Neural cell (in vitro differentiated cells): ENCODE data around the gene SRRM5. TPM values are rescaled to one million over a fixed set of nuclear protein-coding genes. Genes with fewer than 3 reads are reported as not detected.
A peak's percentile ranks its signal among the peaks of the same experiment; 100 is the strongest.

Source experiments
- H2AFZ ChIP-seq: fragments of 200-600, 300-800 bp; sonication (generic), shearing (Covaris generic); 2 replicates; pipeline ENCODE4 v1.6.0; 2014; ENCODE audit warnings: low read depth, mild to moderate bottlenecking, antibody characterized with exemption, low read length, moderate library complexity
- H3F3A ChIP-seq: fragments of 200-600 bp; shearing (Covaris generic); 2 replicates; pipeline ENCODE4 v1.6.1; 2016; ENCODE audit warnings: mild to moderate bottlenecking, moderate library complexity, mixed read lengths, antibody characterized with exemption, low read length; ENCODE audit not compliant: insufficient read depth, poor library complexity, severe bottlenecking
- H3K27ac ChIP-seq: fragments of 200-600, 300-800 bp; sonication (generic), shearing (Covaris generic); 2 replicates; pipeline ENCODE4 v1.5.1; 2014; ENCODE audit warnings: mild to moderate bottlenecking, low read length, moderate library complexity
- H3K27me3 ChIP-seq: fragments of 300-800, 200-600 bp; sonication (generic), shearing (Covaris generic); 2 replicates; pipeline ENCODE4 v1.6.0; 2014; ENCODE audit warnings: mild to moderate bottlenecking, low read depth, low read length, moderate library complexity; ENCODE audit not compliant: insufficient read depth
- H3K36me3 ChIP-seq: fragments of 300-800, 200-600 bp; sonication (generic), shearing (Covaris generic); 2 replicates; pipeline ENCODE4 v1.5.1; 2014; ENCODE audit warnings: mild to moderate bottlenecking, antibody characterized with exemption, low read length, moderate library complexity; ENCODE audit not compliant: insufficient read depth
- H3K4me2 ChIP-seq: fragments of 300-800, 200-600 bp; sonication (generic), shearing (Covaris generic); 2 replicates; pipeline ENCODE4 v1.6.0; 2014; ENCODE audit warnings: mild to moderate bottlenecking, low read length
- H3K4me3 ChIP-seq: fragments of 300-800, 200-600 bp; sonication (generic), shearing (Covaris generic); 2 replicates; pipeline ENCODE4 v1.5.1; 2014; ENCODE audit warnings: mild to moderate bottlenecking, low read length, moderate library complexity
- H3K79me2 ChIP-seq: fragments of 200-600 bp; shearing (Covaris generic); replicated peaks from 2 replicates; pipeline ENCODE4 v1.6.0; 2014; ENCODE audit warnings: mild to moderate bottlenecking, low read length, moderate library complexity; ENCODE audit not compliant: insufficient read depth
- H3K9ac ChIP-seq: fragments of 300-800, 200-600 bp; sonication (generic), shearing (Covaris generic); 2 replicates; pipeline ENCODE4 v1.6.1; 2016; ENCODE audit warnings: mild to moderate bottlenecking, low read length, mixed read lengths
- H3K9me2 ChIP-seq: fragments of 200-600 bp; shearing (Covaris generic); 2 replicates; pipeline ENCODE4 v1.6.1; 2016; ENCODE audit warnings: mild to moderate bottlenecking, low read length, mixed read lengths; ENCODE audit not compliant: insufficient read depth
- H3K9me3 ChIP-seq: fragments of 200-600, 300-800 bp; sonication (generic), shearing (Covaris generic); 2 replicates; pipeline ENCODE4 v1.6.1; 2016; ENCODE audit warnings: mild to moderate bottlenecking, mixed run types, low read length, moderate library complexity, mixed read lengths
- H4K20me1 ChIP-seq: fragments of 200-600 bp; shearing (Covaris generic); 2 replicates; pipeline ENCODE4 v1.6.1; 2016; ENCODE audit warnings: mild to moderate bottlenecking, mixed run types; ENCODE audit not compliant: insufficient read depth
- EP300 ChIP-seq: fragments of 450-650 bp; conservative IDR thresholded peaks from 2 replicates; pipeline ENCODE4 v1.6.1; 2014; ENCODE audit warnings: antibody characterized with exemption, mild to moderate bottlenecking, moderate library complexity; ENCODE audit not compliant: poor library complexity, severe bottlenecking
- EZH2 ChIP-seq: fragments of 200-600, 300-800 bp; shearing (Covaris generic), sonication (generic); IDR thresholded peaks from 2 replicates; pipeline ENCODE4 v1.6.1; 2014; ENCODE audit warnings: antibody characterized with exemption, low read length, borderline replicate concordance, mild to moderate bottlenecking; ENCODE audit not compliant: insufficient read depth, poor library complexity, severe bottlenecking
- MXI1 ChIP-seq: fragments of 450-650 bp; conservative IDR thresholded peaks from 2 replicates; pipeline ENCODE4 v1.6.1; 2014; ENCODE audit warnings: antibody characterized with exemption, mild to moderate bottlenecking; ENCODE audit not compliant: poor library complexity, severe bottlenecking
- POLR2AphosphoS5 ChIP-seq: IDR thresholded peaks from 2 replicates; pipeline ENCODE4 v1.6.1; 2012
- RAD21 ChIP-seq: fragments of 450-650 bp; conservative IDR thresholded peaks from 2 replicates; pipeline ENCODE4 v1.6.1; 2014; ENCODE audit warnings: antibody characterized with exemption, mild to moderate bottlenecking, moderate library complexity
- SMC3 ChIP-seq: fragments of 450-650 bp; conservative IDR thresholded peaks from 2 replicates; pipeline ENCODE4 v1.6.1; 2014; ENCODE audit warnings: antibody characterized with exemption, mild to moderate bottlenecking, moderate library complexity; ENCODE audit not compliant: poor library complexity
- TAF1 ChIP-seq: IDR thresholded peaks from 2 replicates; pipeline ENCODE4 v1.6.1; 2012; ENCODE audit warnings: low read depth
- polyA plus RNA-seq: library from polyadenylated mRNA; depleted of rRNA; stranded (reverse); fragments of >200 nt; gene quantifications from 2 replicates; pipeline ENCODE4 v1.2.3, GENCODE V29; 2014
- TF ChIP-seq, protein P1 (sequence below): fragments of 450-650 bp; IDR thresholded peaks from 2 replicates; pipeline ENCODE4 v1.5.1; 2014; ENCODE audit warnings: antibody characterized with exemption, mild to moderate bottlenecking, moderate library complexity; ENCODE audit not compliant: poor library complexity, severe bottlenecking
- TF ChIP-seq, protein P2 (sequence below): IDR thresholded peaks from 2 replicates; pipeline ENCODE4 v1.6.1; 2012; ENCODE audit warnings: borderline replicate concordance

The SRRM5 gene
- polyA plus RNA-seq, 1 donor from 2014 or later = not detected

DNA sequence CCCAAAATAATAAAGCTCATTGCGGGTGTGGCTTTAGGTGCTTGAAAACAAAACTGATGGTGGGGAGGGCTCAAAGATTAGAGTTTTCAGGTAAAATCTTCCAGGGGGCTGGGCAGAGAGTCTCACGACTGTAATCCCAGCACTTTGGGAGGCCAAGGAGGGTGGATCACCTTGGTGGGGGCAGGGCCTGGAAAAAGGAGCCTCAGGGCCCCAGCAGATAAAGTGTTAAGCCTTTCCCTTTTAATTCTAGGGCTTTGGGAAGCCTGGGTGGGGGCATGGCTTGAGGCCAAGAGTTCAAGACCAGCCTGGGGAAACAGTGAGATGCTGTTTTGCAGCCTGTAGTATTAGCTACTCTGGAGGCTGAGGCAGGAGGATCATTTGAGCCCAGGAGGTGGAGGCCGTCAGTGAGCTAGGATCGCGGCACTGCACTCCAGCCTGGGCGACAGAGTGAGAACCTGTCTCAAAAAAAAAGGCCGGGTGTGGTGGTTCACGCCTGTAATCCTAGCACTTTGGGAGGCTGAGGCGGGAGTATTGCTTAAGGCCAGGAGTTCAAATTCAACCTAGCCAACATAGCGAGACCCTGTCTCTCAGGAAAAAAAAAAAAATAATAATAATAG, 17.7 kb upstream of the SRRM5 start:
- Histone ChIP-seq H3K4me2 (peak overlapping the region; percentile 78), H3K27me3 (no peaks in the 10 kb centered on the region), H3F3A (no peaks in the 10 kb centered on the region), H2AFZ (no peak overlapping the region), H3K79me2 (peaks cover 42% of the 10 kb centered on the region), H3K9me3 (no peaks in the 10 kb centered on the region), H3K4me3 (peak overlapping the region; percentile 99), H3K9ac (peak overlapping the region; percentile 99), H3K36me3 (no peaks in the 10 kb centered on the region), H4K20me1 (peaks cover 4% of the 10 kb centered on the region), H3K9me2 (no peaks in the 10 kb centered on the region), H3K27ac (peak overlapping the region; percentile 99)
- TF ChIP-seq SMC3 = no peak

DNA sequence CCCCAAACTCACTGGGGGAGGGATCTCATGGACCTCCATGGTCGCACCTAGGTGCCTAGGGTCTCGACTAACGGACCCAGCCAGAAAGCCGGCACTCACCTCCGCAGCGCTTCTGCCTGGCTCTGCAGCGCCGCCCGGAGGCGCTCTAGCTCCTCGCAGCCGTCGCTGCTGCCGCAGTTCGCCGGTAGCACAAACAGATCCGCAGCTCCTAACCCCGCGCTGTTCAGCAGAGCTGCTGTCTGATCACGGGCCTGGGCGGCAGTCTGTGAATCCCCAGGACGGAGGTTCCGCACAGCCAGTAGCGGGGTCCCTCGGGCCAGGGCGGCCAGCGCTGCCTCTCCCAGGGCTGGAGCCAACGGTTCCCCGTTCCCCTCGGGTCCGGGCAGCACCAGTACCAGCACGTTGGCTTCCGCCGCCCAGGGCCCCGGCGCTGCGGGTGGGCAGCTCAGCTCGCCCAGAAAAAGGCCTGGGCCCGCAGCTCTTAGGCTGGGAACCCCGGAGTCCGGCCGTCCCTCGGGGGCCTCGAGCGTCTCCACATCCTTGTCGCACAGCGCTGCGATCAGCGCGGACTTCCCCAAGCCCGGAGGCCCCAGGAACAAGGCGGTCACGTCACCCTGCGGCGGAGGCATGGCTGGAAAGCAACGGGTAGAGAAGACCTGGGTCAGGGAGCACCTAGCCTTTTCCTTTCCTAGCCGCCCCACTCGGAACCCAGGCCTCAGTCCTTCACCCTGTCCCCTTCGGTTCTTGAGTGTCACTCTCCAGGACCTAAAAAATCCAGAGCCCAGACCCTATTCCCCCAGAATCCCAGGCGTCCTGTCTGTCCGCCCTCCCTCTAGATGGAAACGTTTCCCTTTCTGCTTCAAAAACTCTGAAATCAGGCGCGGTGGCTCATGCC, 16.9 kb upstream of the SRRM5 start:
- Histone ChIP-seq H3K9ac (peak overlapping the region; percentile 99), H3K79me2 (peaks cover 42% of the 10 kb centered on the region), H3K4me3 (peak overlapping the region; percentile 99), H4K20me1 (peaks cover 4% of the 10 kb centered on the region), H3K36me3 (no peaks in the 10 kb centered on the region), H3F3A (no peaks in the 10 kb centered on the region), H3K27me3 (no peaks in the 10 kb centered on the region), H3K27ac (peak overlapping the region; percentile 99), H3K4me2 (peak overlapping the region; percentile 78), H3K9me2 (no peaks in the 10 kb centered on the region), H3K9me3 (no peaks in the 10 kb centered on the region), H2AFZ (peak overlapping the region; percentile 48)
- TF ChIP-seq, protein P1, sequence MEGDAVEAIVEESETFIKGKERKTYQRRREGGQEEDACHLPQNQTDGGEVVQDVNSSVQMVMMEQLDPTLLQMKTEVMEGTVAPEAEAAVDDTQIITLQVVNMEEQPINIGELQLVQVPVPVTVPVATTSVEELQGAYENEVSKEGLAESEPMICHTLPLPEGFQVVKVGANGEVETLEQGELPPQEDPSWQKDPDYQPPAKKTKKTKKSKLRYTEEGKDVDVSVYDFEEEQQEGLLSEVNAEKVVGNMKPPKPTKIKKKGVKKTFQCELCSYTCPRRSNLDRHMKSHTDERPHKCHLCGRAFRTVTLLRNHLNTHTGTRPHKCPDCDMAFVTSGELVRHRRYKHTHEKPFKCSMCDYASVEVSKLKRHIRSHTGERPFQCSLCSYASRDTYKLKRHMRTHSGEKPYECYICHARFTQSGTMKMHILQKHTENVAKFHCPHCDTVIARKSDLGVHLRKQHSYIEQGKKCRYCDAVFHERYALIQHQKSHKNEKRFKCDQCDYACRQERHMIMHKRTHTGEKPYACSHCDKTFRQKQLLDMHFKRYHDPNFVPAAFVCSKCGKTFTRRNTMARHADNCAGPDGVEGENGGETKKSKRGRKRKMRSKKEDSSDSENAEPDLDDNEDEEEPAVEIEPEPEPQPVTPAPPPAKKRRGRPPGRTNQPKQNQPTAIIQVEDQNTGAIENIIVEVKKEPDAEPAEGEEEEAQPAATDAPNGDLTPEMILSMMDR = peak; percentile 84
- TF ChIP-seq POLR2AphosphoS5 = peak; percentile 56
- peak; percentile 75 for TF ChIP-seq SMC3
- peak; percentile 42 for TF ChIP-seq MXI1
- peak; percentile 71 for TF ChIP-seq RAD21
- TF ChIP-seq TAF1 = peak; percentile 12
- no peak for TF ChIP-seq EZH2
- TF ChIP-seq EP300 = no peak
- TF ChIP-seq, protein P2, sequence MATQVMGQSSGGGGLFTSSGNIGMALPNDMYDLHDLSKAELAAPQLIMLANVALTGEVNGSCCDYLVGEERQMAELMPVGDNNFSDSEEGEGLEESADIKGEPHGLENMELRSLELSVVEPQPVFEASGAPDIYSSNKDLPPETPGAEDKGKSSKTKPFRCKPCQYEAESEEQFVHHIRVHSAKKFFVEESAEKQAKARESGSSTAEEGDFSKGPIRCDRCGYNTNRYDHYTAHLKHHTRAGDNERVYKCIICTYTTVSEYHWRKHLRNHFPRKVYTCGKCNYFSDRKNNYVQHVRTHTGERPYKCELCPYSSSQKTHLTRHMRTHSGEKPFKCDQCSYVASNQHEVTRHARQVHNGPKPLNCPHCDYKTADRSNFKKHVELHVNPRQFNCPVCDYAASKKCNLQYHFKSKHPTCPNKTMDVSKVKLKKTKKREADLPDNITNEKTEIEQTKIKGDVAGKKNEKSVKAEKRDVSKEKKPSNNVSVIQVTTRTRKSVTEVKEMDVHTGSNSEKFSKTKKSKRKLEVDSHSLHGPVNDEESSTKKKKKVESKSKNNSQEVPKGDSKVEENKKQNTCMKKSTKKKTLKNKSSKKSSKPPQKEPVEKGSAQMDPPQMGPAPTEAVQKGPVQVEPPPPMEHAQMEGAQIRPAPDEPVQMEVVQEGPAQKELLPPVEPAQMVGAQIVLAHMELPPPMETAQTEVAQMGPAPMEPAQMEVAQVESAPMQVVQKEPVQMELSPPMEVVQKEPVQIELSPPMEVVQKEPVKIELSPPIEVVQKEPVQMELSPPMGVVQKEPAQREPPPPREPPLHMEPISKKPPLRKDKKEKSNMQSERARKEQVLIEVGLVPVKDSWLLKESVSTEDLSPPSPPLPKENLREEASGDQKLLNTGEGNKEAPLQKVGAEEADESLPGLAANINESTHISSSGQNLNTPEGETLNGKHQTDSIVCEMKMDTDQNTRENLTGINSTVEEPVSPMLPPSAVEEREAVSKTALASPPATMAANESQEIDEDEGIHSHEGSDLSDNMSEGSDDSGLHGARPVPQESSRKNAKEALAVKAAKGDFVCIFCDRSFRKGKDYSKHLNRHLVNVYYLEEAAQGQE = peak; percentile 56
